Measurements from ENCODE around the gene EML2.

Gene EML2

GRCh38 chr19:45645068-45645630, 6.0 kb upstream of the EML2 start:
- Histone ChIP-seq H3K27me3 (replicated peaks; ENCODE audit: insufficient read depth, low read length) (peaks cover 6% of the 10 kb centered on the region; the same call in 1 of the 2 replicates), H2AFZ (ENCODE audit: low read length) (peak overlapping the region; percentile 87), H3K4me3 (ENCODE audit: low read length) (peak overlapping the region; percentile 66), H4K20me1 (ENCODE audit: insufficient read depth, low read length) (no peaks in the 10 kb centered on the region), H3K9me2 (replicated peaks; ENCODE audit: insufficient read depth, low read length) (no peaks in the 10 kb centered on the region), H3K9me3 (replicated peaks; ENCODE audit: insufficient read depth, low read length) (no peaks in the 10 kb centered on the region), H3K4me1 (ENCODE audit: low read length) (peaks cover 7% of the 10 kb centered on the region; the same call in 1 of the 2 replicates), H3K36me3 (replicated peaks; ENCODE audit: insufficient read depth, low read length) (no peaks in the 10 kb centered on the region), H3K9ac (ENCODE audit: low read length) (no peak overlapping the region; the same call in 1 of the 2 replicates), H3K4me2 (ENCODE audit: low read depth, low read length) (peak overlapping the region; percentile 77), H3K27ac (ENCODE audit: low read length) (no peak overlapping the region), H3K79me2 (ENCODE audit: low read length) (no peaks in the 10 kb centered on the region), H3F3A (ENCODE audit: insufficient read depth, low read length) (peaks cover 36% of the 10 kb centered on the region)
- DNase-seq, result no peak
- TF ChIP-seq EZH2 (optimal IDR thresholded peaks at IDR 0.05; ENCODE audit: low read depth, low read length) (no peak), CTCF (IDR thresholded peaks at IDR 0.05; ENCODE audit: low read length) (no peak), EZH2phosphoT487 (IDR thresholded peaks at IDR 0.05; ENCODE audit: low read length) (no peak)

- Histone ChIP-seq H3K27me3 (replicated peaks; ENCODE audit: insufficient read depth, low read length) (peaks cover 6% of the 10 kb centered on the region; the same call in 1 of the 2 replicates), H3F3A (ENCODE audit: insufficient read depth, low read length) (peaks cover 36% of the 10 kb centered on the region), H4K20me1 (ENCODE audit: insufficient read depth, low read length) (no peaks in the 10 kb centered on the region), H2AFZ (ENCODE audit: low read length) (no peak overlapping the region), H3K9me2 (replicated peaks; ENCODE audit: insufficient read depth, low read length) (no peaks in the 10 kb centered on the region), H3K79me2 (ENCODE audit: low read length) (no peaks in the 10 kb centered on the region), H3K4me3 (ENCODE audit: low read length) (no peak overlapping the region), H3K4me1 (ENCODE audit: low read length) (peaks cover 7% of the 10 kb centered on the region; the same call in 1 of the 2 replicates), H3K36me3 (replicated peaks; ENCODE audit: insufficient read depth, low read length) (no peaks in the 10 kb centered on the region), H3K4me2 (ENCODE audit: low read depth, low read length) (peak overlapping the region; percentile 97; the same call in 1 of the 2 replicates), H3K9ac (ENCODE audit: low read length) (no peak overlapping the region), H3K9me3 (replicated peaks; ENCODE audit: insufficient read depth, low read length) (no peaks in the 10 kb centered on the region), H3K27ac (ENCODE audit: low read length) (no peak overlapping the region)
- no peak for DNase-seq
- no peak for TF ChIP-seq CTCF (IDR thresholded peaks at IDR 0.05; ENCODE audit: low read length)
- TF ChIP-seq EZH2 (optimal IDR thresholded peaks at IDR 0.05; ENCODE audit: low read depth, low read length), result no peak
- TF ChIP-seq EZH2phosphoT487 (IDR thresholded peaks at IDR 0.05; ENCODE audit: low read length), result no peak
These were observed 5.0 kb upstream of the EML2 start for GRCh38 chr19:45643927-45644771.

- peak overlapping the region; percentile 66 for H2AFZ ChIP-seq (ENCODE audit: low read length)
- no peaks in the 10 kb centered on the region for H3K9me2 ChIP-seq (replicated peaks; ENCODE audit: insufficient read depth, low read length)
- no peaks in the 10 kb centered on the region for H4K20me1 ChIP-seq (ENCODE audit: insufficient read depth, low read length)
- H3K9me3 ChIP-seq (replicated peaks; ENCODE audit: insufficient read depth, low read length), result no peaks in the 10 kb centered on the region
- H3K36me3 ChIP-seq (replicated peaks; ENCODE audit: insufficient read depth, low read length), result no peaks in the 10 kb centered on the region
- H3K4me3 ChIP-seq (ENCODE audit: low read length), result peak overlapping the region; percentile 41
- peak overlapping the region; percentile 30; the same call in 1 of the 2 replicates for H3K9ac ChIP-seq (ENCODE audit: low read length)
- H3K27ac ChIP-seq (ENCODE audit: low read length), result peak overlapping the region; percentile 49; the same call in 1 of the 2 replicates
- DNase-seq, result peak; percentile 87
- peak overlapping the region; percentile 97 for H3K4me2 ChIP-seq (ENCODE audit: low read depth, low read length)
- H3K27me3 ChIP-seq (replicated peaks; ENCODE audit: insufficient read depth, low read length), result peaks cover 6% of the 10 kb centered on the region; the same call in 1 of the 2 replicates
- peaks cover 7% of the 10 kb centered on the region; the same call in 1 of the 2 replicates for H3K4me1 ChIP-seq (ENCODE audit: low read length)
- TF ChIP-seq CTCF (IDR thresholded peaks at IDR 0.05; ENCODE audit: low read length) (peak; percentile 97), EZH2phosphoT487 (IDR thresholded peaks at IDR 0.05; ENCODE audit: low read length) (no peak)
- no peaks in the 10 kb centered on the region for H3K79me2 ChIP-seq (ENCODE audit: low read length)
- peaks cover 36% of the 10 kb centered on the region for H3F3A ChIP-seq (ENCODE audit: insufficient read depth, low read length)
These were observed 4.1 kb upstream of the EML2 start for GRCh38 chr19:45643024-45643926.
